Measurements from ENCODE around the gene PIGBOS1.

Gene PIGBOS1

GRCh38 chr15:55334371-55334770 is 15.4 kb upstream of the PIGBOS1 start:
- no peaks in the 10 kb centered on the region for H3K9me3 ChIP-seq
- no peak overlapping the region for H3K27ac ChIP-seq
- H3K36me3 ChIP-seq = peaks cover 82% of the 10 kb centered on the region
- no peak overlapping the region for H3K4me3 ChIP-seq (ENCODE audit: low read depth in 1 of 2, low read length in 1 of 2)
- H3K4me1 ChIP-seq (ENCODE audit: control insufficient read depth in 1 of 2, insufficient read depth in 1 of 2, low read depth in 1 of 2, low read length in 1 of 2) = peaks cover 0 to 3% of the 10 kb centered on the region in 2 experiments
- TF ChIP-seq CTCF (IDR thresholded peaks at IDR 0.05) = no peak
- no peaks in the 10 kb centered on the region for H3K27me3 ChIP-seq

- Histone ChIP-seq H3K36me3 (peaks cover 55% of the 10 kb centered on the region), H3K4me1 (ENCODE audit: control insufficient read depth in 1 of 2, insufficient read depth in 1 of 2, low read depth in 1 of 2, low read length in 1 of 2) (peaks cover 39 to 40% of the 10 kb centered on the region in 2 experiments), H3K27ac (peak overlapping the region; percentile 64), H3K9me3 (no peaks in the 10 kb centered on the region), H3K27me3 (no peaks in the 10 kb centered on the region), H3K4me3 (ENCODE audit: low read depth in 1 of 2, low read length in 1 of 2) (no peak overlapping the region)
- TF ChIP-seq CTCF (IDR thresholded peaks at IDR 0.05) = no peak
Measured at GRCh38 chr15:55327387-55327786, 8.5 kb upstream of the PIGBOS1 start.

- Histone ChIP-seq H3K36me3 (peaks cover 16% of the 10 kb centered on the region), H3K4me1 (ENCODE audit: control insufficient read depth in 1 of 2, insufficient read depth in 1 of 2, low read depth in 1 of 2, low read length in 1 of 2) (peaks cover 70 to 71% of the 10 kb centered on the region in 2 experiments), H3K4me3 (ENCODE audit: low read depth in 1 of 2, low read length in 1 of 2) (peak overlapping the region; percentile 39 to 55), H3K9me3 (no peaks in the 10 kb centered on the region), H3K27me3 (no peaks in the 10 kb centered on the region), H3K27ac (peak overlapping the region; percentile 96)
- TF ChIP-seq CTCF (IDR thresholded peaks at IDR 0.05) = no peak
Measured at GRCh38 chr15:55322467-55322866, 3.5 kb upstream of the PIGBOS1 start.

GRCh38 chr15:55320963-55321362 is 2.0 kb upstream of the PIGBOS1 start:
- no peaks in the 10 kb centered on the region for H3K9me3 ChIP-seq
- TF ChIP-seq CTCF (IDR thresholded peaks at IDR 0.05) = no peak
- H3K36me3 ChIP-seq = peaks cover 23% of the 10 kb centered on the region
- H3K4me3 ChIP-seq (ENCODE audit: low read depth in 1 of 2, low read length in 1 of 2) = peak overlapping the region; percentile 5 to 77
- no peaks in the 10 kb centered on the region for H3K27me3 ChIP-seq
- peak overlapping the region; percentile 96 for H3K27ac ChIP-seq
- H3K4me1 ChIP-seq (ENCODE audit: control insufficient read depth in 1 of 2, insufficient read depth in 1 of 2, low read depth in 1 of 2, low read length in 1 of 2) = peaks cover 74 to 77% of the 10 kb centered on the region in 2 experiments

GRCh38 chr15:55320238-55320550 is 1.3 kb upstream of the PIGBOS1 start:
- no peak for TF ChIP-seq CTCF (IDR thresholded peaks at IDR 0.05)
- Histone ChIP-seq H3K9me3 (no peaks in the 10 kb centered on the region), H3K4me1 (ENCODE audit: control insufficient read depth in 1 of 2, insufficient read depth in 1 of 2, low read depth in 1 of 2, low read length in 1 of 2) (peaks cover 77 to 81% of the 10 kb centered on the region in 2 experiments), H3K27ac (peak overlapping the region; percentile 96), H3K27me3 (no peaks in the 10 kb centered on the region), H3K36me3 (peaks cover 15% of the 10 kb centered on the region), H3K4me3 (ENCODE audit: low read depth in 1 of 2, low read length in 1 of 2) (peak overlapping the region; percentile 77 to 98)

Data from neutrophil (primary cell).